Ureter (tissue), 1 donor: ENCODE data around the gene ME3. TPM values are rescaled to one million over a fixed set of nuclear protein-coding genes. Genes with fewer than 3 reads are reported as not detected.
"Not testable (repeated sequence)": the region's sequence is repeated elsewhere in the genome, so short reads cannot be mapped to it uniquely, and the experiment has no call there.

Source experiments
- DNase-seq: peaks from one replicate; pipeline ENCODE4 v3.0.0-alpha.2; 2020; ENCODE audit warnings: low spot score
- total RNA-seq: library from RNA; stranded (reverse); gene quantifications from one replicate; pipeline ENCODE4 v1.2.4, GENCODE V29; 2023
- donor health status: DM: yes; HTN: yes; CAD: no.

ME3 gene
- total RNA-seq, 1 donor from 2014 or later, result 40.2 TPM

DNA sequence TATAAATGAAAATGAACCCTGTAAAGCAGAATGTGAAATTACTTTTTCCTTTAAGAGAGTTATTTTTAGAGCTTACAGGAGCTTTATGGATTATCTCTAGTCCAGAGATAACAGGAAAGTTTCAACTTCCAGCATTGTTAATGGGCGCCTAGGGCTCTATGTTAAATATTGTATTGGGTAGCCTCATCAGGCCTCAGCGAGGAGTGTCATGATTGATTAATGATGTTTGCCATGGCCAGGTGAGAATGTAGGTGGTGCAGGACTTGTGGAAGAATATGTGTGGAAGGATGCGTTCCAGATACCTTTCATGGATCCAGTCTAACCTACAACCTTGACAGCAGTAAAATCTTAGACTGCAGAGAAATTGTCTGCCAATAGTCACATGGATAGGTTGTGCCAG lies 50.6 kb downstream of the ME3 start:
- no peak for DNase-seq

DNA sequence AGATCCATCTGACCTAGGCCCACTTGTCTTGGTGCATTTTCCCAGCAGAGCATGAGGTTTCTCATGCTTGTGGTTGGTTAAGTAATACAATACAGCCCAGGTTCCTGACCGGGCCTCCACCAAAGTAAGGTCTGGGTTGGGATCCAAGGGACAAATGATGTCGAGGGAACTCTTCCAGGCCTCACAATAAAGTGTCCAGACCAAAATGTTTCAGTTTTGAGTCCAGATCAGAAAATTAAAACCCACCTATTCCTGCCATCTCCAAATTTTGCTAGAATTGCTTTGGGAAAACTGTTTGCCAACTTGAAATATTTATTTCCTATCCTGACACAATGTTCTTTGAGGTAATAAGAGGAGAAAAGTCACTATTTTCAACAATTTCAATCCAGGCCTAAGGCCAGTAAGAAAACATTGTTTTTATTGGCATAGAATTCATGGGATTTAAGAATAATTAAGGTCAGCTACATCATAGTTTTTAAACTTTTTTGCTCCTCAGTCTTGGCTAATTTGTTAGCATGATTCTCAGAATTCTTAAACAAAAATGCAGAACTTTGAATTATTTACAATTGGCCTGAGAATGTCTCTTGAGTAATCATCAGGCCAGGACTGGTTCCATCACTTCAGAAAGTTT lies 51.4 kb downstream of the ME3 start:
- DNase-seq, result no peak

DNA sequence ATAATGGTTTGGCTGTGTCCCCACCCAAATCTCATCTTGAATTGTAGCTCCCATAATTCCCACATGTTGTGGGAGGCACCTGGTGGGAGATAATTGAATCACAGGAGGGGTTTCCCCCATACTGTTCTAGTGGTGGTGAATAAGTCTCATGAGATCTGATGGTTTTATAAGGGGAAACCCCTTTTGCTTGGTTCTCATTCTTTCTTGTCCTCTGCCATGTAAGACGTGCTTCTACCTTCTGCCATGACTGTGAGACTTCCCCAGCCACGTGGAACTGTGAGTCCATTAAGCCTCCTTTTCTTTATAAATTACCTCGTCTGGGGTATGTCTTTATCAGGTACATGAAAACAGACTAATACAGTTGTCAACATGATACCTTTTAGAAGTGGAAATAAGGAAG lies 53.0 kb downstream of the ME3 start:
- not testable (repeated sequence) for DNase-seq

DNA sequence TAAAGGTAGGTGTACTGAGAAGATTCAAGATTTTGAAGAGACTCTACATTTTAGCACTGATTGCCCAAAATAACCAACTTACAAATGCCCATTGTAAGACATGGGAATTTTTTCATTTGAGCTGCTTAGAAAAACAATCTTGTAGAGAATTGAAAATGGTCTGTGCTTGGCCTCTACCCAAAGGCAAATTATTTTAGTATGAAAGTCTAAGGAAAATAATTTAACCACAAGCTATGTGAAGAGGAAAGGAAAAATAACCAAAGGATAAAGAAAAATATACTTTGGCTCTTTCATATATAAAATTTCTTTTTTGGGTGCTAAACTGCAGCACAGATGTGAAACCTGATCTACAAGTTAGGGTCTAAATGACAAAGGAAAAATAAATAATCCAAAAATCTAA lies 54.9 kb downstream of the ME3 start:
- no peak for DNase-seq

DNA sequence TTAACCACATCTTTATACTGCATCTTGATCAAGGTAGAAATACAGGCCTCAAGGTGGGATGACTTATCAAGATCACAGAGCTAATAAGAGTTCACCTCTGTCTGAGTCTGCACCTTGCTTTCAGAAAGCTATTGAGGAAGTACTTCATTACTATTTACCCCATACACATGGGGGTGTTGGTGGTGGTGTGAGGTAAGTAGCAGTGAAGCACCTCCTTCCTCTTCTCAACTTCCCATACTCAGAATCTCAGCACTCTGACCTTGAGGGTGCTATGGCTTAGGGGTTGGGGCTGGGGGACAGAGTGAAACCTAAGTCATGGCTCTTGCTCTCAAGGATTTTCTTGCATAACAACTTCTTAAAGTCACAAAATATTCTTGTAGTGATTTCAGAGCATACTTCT lies 56.9 kb downstream of the ME3 start:
- DNase-seq, result no peak

DNA sequence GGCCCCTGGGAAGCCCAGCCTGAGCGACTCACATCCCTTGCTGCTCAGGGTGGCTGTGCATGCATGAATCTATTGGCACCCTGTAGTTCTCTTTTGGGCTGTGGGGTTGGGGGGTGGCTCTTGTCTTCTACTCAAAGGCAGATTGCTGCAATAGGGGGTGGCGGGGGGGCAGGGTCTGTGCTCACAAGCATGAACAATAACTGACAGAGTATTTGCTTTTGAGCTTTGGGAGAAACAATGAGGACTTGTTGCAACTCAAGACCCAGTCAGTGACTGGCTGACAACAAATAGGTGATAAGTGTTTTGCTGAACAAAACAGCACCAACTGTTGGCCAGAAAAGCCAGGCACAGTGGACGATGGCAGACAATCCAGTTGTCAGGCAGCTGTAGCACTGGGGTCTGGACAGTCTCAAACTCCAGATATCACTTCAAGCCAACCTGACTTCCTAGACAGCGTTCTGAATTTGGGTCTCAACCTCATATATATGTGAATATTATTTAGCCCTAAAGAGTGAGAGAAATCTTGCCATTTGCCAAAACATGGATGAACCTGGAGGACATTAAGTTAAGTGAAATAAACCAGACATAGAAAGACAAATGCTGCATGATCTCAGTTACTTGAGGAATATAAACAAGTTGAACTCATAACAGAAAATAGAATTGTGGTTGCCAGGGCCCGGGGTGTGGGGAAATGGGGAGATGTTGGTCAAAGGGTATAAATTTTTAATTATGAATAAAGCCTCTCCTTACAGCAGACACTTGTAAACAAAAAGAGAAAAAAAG lies 61.7 kb downstream of the ME3 start:
- DNase-seq, result no peak

DNA sequence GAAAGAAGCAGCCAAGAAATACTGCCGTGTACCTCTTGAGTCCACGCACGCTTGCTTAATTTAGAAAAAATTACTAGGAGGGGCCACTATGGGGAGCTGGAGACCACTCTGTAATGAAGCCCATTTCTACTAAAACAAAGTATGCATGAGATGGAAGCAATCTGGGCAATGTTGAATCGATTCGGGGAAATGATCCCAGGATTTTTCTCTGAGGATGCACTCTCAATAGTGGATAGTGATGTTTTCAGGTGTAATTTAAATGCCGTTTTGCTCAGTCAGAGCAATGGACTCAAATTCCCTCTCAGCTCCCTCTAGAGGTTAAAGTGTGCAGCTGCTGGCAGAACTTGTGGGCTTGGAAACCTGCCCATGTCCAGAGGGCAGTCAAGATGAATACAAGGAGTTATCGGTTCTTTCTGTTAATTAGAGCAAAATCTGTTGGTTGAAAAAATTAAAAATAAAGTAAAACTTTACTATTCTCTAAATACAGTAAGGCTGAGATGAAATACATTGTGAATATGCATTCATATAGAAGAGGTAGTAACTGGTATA lies 64.1 kb downstream of the ME3 start:
- DNase-seq, result peak; percentile 76

DNA sequence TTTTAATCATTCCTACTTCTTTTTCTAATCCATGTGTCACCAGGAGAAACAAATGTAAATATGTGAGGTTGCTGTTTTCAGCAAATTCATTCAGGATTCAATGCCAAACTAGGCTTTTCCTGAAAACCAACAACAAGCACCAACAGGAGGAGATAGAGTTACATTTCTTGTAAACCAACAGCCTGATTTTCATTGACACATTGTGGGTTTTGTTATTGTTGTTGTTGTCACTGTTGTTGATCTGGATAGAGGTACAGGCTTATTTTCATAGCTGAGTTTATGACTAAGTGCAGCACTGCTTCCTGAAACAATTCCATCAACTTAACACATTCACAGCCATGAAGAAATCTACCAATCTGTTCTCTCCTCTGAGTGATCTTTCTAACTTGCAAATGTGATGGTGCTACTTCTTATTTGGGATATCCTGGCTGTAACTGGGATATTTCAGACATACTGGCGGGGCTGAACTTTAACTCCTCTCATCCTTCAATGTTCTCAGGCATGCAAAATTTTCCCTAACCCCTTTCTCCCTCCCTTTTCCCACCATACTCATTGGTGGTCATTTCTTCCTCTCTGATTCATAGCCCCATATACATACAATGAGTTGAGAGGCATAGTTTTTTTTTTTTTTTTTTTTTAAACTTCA lies 65.5 kb downstream of the ME3 start:
- DNase-seq, result no peak

DNA sequence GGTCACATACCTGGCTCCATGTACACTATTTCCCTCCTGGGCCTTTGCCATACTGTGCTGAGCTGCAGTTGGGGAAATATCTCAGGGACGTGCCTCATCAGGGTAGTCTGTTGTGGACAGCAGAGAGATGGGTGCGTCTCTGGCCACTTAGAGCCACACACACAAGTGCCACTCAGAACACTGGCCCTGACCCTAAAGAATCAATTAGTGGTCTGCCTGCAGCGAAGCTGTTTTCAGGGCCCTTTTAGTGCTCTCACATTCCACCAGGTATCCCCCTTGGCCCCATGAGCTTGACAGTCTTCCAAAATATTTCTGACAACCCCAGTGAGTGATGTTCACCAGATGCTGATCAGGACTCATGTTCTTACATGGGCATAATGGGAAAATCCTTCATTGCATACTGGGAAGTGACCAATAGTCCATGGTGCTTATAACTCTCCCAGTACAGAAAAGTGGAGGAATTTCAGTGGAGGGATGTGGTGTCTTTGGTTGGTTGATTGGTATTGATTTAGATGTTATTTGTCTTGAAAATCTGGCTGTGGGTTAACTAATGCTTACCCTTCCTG lies 66.1 kb downstream of the ME3 start:
- no peak for DNase-seq

DNA sequence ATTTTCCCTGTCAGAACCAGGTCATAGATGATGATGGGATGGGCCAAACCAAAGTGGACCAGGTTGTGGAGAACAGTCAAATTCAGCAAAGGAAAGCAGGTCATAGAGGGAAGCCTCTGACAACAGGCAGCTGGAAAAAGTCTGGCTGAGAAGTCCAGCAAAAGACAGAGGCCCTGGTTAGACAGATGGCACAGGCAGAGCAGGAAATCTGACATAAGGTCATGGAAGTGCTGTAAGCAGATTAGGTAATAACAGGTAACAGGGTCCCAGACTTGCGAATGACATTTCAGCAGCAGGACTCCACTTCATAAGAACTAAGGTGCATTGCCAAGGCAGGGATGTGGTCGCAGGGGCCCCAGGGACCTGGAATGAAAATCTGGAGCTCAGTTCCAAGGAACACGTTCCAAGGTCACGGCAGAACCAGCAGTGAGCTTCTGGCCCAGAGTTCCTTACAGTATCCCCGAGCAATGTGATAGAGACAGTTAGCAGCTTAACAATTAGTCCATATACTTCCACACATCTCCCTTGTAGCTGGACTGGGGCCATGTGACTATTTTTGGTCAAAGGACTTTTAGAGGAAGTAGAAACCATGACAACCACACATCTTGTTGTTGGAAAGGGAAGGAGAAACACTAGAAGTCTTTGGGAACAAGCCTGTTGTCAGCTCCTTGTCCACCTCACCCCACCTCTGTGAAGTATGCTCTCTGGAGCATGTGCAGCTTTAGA lies 75.4 kb downstream of the ME3 start:
- DNase-seq, result no peak

DNA sequence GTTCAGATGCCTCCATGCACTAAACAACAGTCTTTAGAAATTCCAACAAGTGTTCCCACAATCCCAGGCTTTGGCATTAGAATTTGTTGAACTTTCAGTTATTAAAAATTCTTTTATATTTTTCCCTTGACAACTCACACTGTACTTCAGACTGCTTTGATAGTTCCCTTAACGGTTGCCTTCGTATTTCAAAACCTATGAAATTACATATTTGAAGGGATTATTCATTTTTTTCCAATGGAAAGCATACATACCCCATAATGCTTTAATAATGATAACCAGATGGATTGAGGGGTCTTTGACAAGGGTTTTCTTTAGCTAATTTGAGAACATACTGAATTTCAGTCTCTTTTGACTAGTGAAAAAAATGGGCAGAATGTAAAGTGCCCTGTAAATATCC lies 76.5 kb downstream of the ME3 start:
- DNase-seq, result no peak

DNA sequence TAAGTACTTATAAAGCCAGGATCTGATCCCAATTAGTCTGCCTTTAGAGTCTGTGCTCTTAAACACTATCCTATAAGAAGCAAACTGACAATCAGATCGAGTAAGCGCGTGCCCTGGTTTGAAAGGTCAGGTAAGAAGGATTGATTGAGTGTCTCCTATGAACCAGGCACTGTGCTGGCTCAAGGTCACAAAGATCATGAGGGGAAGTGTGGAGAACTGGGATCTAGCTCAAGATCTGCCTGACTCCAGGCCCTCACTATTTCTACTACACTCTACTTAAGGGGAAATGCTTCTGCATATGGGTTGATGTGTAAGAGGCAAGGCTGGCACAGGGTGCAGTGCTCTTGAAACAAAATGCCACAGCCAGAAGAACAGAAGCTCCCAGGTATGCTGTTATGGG lies 77.0 kb downstream of the ME3 start:
- DNase-seq, result no peak

DNA sequence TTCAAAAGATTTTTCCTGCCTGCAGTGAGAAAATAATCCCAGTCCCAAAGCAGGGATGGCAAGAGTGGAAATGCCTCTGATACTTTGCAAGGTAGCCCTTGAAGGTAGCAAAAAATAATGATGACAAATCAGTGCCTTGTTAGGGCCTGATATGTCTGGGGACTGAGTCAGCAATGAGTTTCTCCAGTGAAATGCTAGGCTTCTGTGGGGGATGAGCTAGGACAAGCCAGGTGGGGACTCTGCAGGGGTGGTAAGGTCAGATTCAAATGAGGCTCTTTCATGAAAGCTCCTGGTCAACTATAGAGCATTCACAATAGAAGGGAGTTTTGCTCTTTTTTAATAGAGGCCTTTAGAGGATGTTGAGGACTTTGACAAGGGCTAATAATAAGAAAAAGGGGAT lies 77.7 kb downstream of the ME3 start:
- no peak for DNase-seq

DNA sequence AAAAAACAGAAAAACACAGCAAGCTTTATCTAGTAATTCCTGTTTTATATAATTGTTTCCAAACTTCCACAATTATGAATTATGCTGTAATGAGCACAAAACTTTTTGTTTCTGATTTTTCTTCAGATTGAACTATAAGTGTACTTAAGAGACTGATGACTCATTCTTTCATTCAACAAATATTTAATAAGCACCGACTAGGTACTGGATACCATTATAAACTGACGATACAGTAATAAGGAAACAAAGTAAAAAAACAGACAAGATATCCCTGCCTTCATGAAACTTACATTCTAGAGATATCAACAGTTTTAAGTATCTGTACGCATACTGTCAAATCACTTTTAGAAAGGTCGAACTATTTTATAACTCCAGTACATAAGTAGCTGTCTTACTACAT lies 78.6 kb downstream of the ME3 start:
- DNase-seq, result no peak

DNA sequence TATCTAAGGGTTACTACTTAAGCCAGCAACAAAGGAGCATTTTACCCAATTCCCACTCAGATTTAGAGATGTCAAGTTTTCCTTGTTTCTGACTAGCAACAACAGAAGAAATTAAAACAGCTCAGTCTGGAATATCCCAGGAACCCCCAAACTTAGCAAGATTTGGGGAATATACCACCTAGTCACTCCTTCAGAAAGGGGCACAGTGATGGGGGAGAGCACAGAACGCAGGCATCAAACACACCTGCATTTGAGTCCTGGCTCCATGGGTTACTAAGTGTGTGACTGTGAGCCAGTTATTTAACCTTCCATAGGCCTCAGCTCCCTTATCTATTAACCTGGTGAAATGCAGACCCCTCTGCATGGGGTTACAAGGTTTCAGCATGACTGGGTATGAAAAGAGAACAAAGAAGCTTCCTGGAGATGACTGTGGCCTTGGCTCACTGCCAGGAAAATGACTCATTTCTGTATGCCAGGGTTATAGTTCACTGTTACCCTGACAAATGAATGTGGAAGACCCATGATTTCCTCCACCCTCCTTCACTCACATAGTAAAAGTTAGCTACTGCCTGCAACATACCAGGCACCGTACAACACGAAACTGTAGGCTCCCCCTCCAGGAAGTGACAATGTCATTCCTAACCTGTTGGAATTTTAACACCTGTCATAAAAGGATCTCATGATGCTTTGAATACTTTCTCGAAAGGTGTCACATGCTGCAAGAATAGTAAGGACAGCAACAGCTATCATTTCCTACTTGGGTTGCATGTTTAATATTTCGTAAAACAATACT lies 79.6 kb downstream of the ME3 start:
- DNase-seq, result peak; percentile 84

DNA sequence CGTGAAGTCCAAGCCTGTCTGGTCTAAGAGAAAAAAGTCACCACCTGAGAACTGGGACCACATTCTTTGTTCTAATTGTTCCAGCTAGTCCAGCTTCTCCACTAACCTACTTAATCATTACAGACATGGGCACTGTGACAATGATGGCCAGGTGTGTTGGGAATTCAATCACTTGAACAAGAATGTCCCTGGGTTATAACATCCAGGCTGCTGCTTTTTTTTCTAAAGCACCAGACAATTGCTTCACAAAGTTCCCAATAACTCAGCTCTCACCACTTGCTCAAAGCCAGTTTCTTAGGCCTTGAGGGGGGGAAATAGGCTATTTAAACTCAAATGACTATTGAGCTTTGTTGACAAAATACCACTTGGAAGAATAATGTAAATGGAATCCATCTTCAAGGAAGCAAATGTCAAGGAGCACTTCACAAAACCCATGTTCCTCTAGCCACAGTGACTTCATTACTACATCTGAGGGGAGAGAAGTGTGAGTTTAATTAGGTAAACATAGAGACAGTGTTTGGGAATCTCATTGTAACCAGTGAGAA lies 80.3 kb downstream of the ME3 start:
- DNase-seq, result no peak

DNA sequence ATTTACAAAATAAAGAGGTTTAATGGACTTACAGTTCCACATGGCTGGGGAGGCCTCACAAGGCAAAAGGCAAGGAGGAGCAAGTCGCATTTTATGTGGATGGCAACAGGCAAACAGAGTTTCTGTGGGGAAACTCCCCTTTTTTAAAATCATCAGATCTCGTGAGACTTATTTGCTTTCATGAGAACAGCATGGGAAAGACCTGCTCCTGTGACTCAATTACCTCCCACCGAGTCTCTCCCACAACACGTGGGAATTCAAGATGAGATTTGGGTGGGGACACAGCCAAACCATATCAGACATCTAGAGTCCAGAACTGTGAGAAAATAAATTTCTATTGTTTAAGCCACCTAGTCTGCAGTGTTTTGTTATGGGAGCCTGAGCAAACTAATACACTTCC lies 80.8 kb downstream of the ME3 start:
- no peak for DNase-seq

DNA sequence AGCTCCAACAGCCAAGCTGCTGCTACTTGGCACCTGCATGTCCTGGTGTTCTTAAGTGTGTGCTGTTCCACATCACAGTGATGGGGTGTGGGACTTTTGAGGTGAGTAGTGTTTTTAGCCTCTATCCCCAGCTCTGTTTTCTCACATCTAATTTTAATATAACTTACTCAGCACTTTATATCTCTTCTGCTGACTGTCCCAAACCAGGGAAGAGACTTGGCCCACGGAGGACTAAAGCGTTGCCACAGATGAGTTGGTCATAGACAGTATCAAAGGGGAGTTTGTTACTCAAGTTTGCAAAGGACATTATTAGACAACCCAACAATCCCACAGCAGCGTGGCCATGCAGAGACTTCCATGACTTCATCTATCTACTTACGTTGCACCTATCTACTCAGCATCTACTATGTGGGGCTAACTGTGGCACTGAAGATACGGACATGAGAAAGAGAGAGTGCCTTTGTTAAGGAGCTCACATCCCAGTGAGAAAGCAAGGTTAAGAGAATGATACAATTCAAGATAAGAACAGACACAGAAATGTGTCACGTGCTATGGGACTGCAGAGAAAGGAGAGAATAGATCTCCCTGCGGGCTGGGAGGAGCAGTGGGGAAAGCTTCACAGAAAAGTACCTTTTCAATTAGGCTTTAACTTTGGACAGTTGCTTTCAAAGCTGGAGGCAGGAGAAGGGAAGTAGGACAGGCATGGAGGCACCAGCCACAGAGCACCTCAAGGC lies 82.4 kb downstream of the ME3 start:
- DNase-seq, result no peak

DNA sequence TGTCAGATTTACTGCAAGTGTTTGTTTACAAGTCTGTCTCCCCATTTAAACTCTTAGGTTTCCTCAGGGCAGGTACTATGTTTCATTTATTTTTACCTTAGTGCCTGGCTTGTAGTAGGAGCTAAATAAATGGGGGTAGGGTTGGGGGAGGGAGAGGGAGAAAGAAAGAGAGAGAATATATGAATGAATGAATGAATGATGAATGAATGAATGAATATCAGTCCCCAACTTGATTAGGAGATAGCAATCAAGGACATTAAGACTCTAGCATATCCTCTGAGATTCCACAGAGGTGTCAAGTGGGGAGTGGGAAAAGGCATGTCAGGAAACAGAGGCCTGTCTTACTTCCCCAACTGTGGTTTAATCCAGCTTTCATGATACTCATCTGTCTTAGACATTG lies 83.2 kb downstream of the ME3 start:
- DNase-seq, result no peak

DNA sequence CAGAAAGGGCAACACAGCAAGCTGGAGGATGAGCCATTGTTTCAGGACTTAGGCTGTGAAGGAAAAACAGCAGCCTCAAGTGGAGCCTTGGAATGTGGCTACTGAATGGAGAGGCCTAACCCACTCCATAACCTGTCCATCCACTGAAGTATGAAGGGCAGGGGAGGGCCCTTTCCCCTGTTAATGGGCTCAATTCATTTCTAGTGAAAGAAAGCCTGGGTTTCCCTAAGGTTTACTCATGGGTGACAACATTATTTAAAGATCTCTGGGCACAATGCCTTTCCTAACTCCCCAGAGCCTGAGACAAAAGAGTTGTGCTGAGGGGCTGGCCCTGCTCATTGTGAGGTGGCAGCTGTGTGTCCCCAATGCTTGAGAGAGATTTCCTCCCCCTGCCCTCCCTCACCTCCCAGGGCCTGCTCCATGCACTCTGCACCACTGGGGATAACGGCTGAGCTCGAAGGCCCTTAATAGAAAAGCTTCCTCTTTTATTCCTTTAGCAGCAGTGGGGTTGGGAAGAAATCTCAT lies 83.8 kb downstream of the ME3 start:
- DNase-seq, result no peak
